Activated CD4-positive, alpha-beta T cell treated with anti-CD3 and anti-CD28 coated beads, Interleukin-2, amount 10 ng/mL, durations not matched to agents 7 days and 5 days (primary cell): ENCODE measurements around the gene BOLA1. TPM values are rescaled to one million over a fixed set of nuclear protein-coding genes. Genes with fewer than 3 reads are reported as not detected.
"Not testable (repeated sequence)": the region's sequence is repeated elsewhere in the genome, so short reads cannot be mapped to it uniquely, and the experiment has no call there.

ENCODE experiments used
- CTCF ChIA-PET: fragments of 350-600 bp; sonication (Branson Sonifier 250); formaldehyde crosslinking; loops from one replicate; lab custom pipeline; 2021; ENCODE audit warnings: antibody characterized with exemption; lab: Charles Lee
- POLR2A ChIA-PET: fragments of 350-600 bp; sonication (Branson Sonifier 250); formaldehyde crosslinking; loops from one replicate; lab custom pipeline; 2021; ENCODE audit warnings: antibody characterized with exemption; lab: Charles Lee
- DNase-seq: peaks from one replicate; pipeline ENCODE4 v3.0.0-alpha.2; 2020
- H3K27ac Mint-ChIP-seq: one replicate; pipeline ENCODE4 v1.8.0; 2021; ENCODE audit warnings: mild to moderate bottlenecking, moderate library complexity, mixed read lengths
- H3K27me3 Mint-ChIP-seq: one replicate; pipeline ENCODE4 v1.8.0; 2021; ENCODE audit warnings: mixed read lengths
- H3K36me3 Mint-ChIP-seq: one replicate; pipeline ENCODE4 v1.8.0; 2021; ENCODE audit warnings: low read depth, mixed read lengths
- H3K4me1 Mint-ChIP-seq: one replicate; pipeline ENCODE4 v1.8.0; 2021; ENCODE audit warnings: mixed read lengths
- H3K4me3 Mint-ChIP-seq: one replicate; pipeline ENCODE4 v1.8.0; 2021; ENCODE audit warnings: mild to moderate bottlenecking, moderate library complexity, mixed read lengths
- H3K9me3 Mint-ChIP-seq: one replicate; pipeline ENCODE4 v1.8.0; 2021; ENCODE audit warnings: mixed read lengths
- total RNA-seq, 2 experiments: library from RNA; stranded (reverse); gene quantifications; one replicate each; pipeline ENCODE4 v1.2.3, GENCODE V29; 2021

BOLA1 gene
- total RNA-seq, 2 experiments from 2014 or later: 20.3 to 20.6 TPM

- no peak for DNase-seq
- CTCF ChIA-PET: interaction anchor here (0.9 kb wide), 1 partner anchor 25 kb away, joined by 3 read pairs; no protein-coding TSS in a partner anchor
- Mint-ChIP-seq H3K4me3 (no peak overlapping the region), H3K9me3 (no peaks in the 10 kb centered on the region), H3K4me1 (peaks cover 31% of the 10 kb centered on the region), H3K27me3 (no peaks in the 10 kb centered on the region), H3K27ac (peak overlapping the region; percentile 78), H3K36me3 (no peaks in the 10 kb centered on the region)
- POLR2A ChIA-PET: interaction anchor here (1.0 kb wide), 1 partner anchor 50 kb away, joined by 5 read pairs; a partner anchor contains a TSS
Observed at GRCh38 chr1:149936992-149937705, 37.8 kb downstream of the BOLA1 start.

- Mint-ChIP-seq H3K36me3 (no peaks in the 10 kb centered on the region), H3K27me3 (no peaks in the 10 kb centered on the region), H3K4me1 (peaks cover 32% of the 10 kb centered on the region), H3K27ac (peak overlapping the region; percentile 78), H3K9me3 (no peaks in the 10 kb centered on the region), H3K4me3 (no peak overlapping the region)
- peak; percentile 22 for DNase-seq
- ChIA-PET CTCF (interaction anchor here (0.9 kb wide), 1 partner anchor 25 kb away, joined by 3 read pairs; no protein-coding TSS in a partner anchor), POLR2A (interaction anchor here (1.0 kb wide), 1 partner anchor 50 kb away, joined by 5 read pairs; a partner anchor contains a TSS)
Observed at GRCh38 chr1:149937759-149938158, 38.4 kb downstream of the BOLA1 start.

GRCh38 chr1:149938668-149939003 lies 39.3 kb downstream of the BOLA1 start:
- POLR2A ChIA-PET: interaction anchor here (0.6 to 1.0 kb wide), 3 partner anchors 28 to 52 kb away, joined by 3 to 6 read pairs (median 3); a partner anchor contains a TSS
- H3K27me3 Mint-ChIP-seq, H3K9me3 Mint-ChIP-seq, DNase-seq, H3K4me3 Mint-ChIP-seq, H3K36me3 Mint-ChIP-seq: not testable (repeated sequence)
- Mint-ChIP-seq H3K27ac (peak overlapping the region; percentile 58), H3K4me1 (peaks cover 38% of the 10 kb centered on the region)
- CTCF ChIA-PET: interaction anchor here (0.5 to 1.0 kb wide), 3 partner anchors 9 to 51 kb away, joined by 3 to 4 read pairs (median 3); a partner anchor contains a TSS

- Mint-ChIP-seq H3K36me3 (peaks cover 5% of the 10 kb centered on the region), H3K27me3 (no peaks in the 10 kb centered on the region), H3K4me1 (peaks cover 38% of the 10 kb centered on the region), H3K9me3 (no peaks in the 10 kb centered on the region), H3K27ac (peak overlapping the region; percentile 50), H3K4me3 (no peak overlapping the region)
- DNase-seq: no peak
- ChIA-PET POLR2A (no interaction called here), CTCF (interaction anchor here (0.6 kb wide), 1 partner anchor 238 kb away, joined by 3 read pairs; no protein-coding TSS in a partner anchor)
Observed at GRCh38 chr1:149940427-149940826, 41.1 kb downstream of the BOLA1 start.

- Mint-ChIP-seq H3K4me3 (no peak overlapping the region), H3K27me3 (no peaks in the 10 kb centered on the region), H3K4me1 (peaks cover 30% of the 10 kb centered on the region), H3K36me3 (peaks cover 8% of the 10 kb centered on the region), H3K9me3 (no peaks in the 10 kb centered on the region), H3K27ac (no peak overlapping the region)
- ChIA-PET CTCF (interaction anchor here (1.3 to 1.5 kb wide), 2 partner anchors 50 to 53 kb away, joined by 3 to 5 read pairs; no protein-coding TSS in a partner anchor), POLR2A (no interaction called here)
- DNase-seq: no peak
Observed at GRCh38 chr1:149942207-149942606, 42.8 kb downstream of the BOLA1 start.

GRCh38 chr1:149942885-149943284 lies 43.5 kb downstream of the BOLA1 start:
- no peak for DNase-seq
- H3K9me3 Mint-ChIP-seq: no peaks in the 10 kb centered on the region
- peaks cover 24% of the 10 kb centered on the region for H3K4me1 Mint-ChIP-seq
- H3K27me3 Mint-ChIP-seq: no peaks in the 10 kb centered on the region
- H3K27ac Mint-ChIP-seq: no peak overlapping the region
- H3K36me3 Mint-ChIP-seq: peaks cover 8% of the 10 kb centered on the region
- H3K4me3 Mint-ChIP-seq: no peak overlapping the region
- CTCF ChIA-PET: interaction anchor here (1.3 kb wide), 1 partner anchor 49 kb away, joined by 5 read pairs; no protein-coding TSS in a partner anchor
- POLR2A ChIA-PET: no interaction called here

GRCh38 chr1:149945206-149945605 lies 45.8 kb downstream of the BOLA1 start:
- no peak for DNase-seq
- Mint-ChIP-seq H3K4me1 (peaks cover 6% of the 10 kb centered on the region), H3K27me3 (no peaks in the 10 kb centered on the region), H3K36me3 (peaks cover 8% of the 10 kb centered on the region), H3K9me3 (no peaks in the 10 kb centered on the region), H3K4me3 (no peak overlapping the region), H3K27ac (no peak overlapping the region)
- CTCF ChIA-PET: no interaction called here
- POLR2A ChIA-PET: no interaction called here

- Mint-ChIP-seq H3K36me3 (peaks cover 6% of the 10 kb centered on the region), H3K4me1 (no peaks in the 10 kb centered on the region)
- POLR2A ChIA-PET: no interaction called here
Observed at GRCh38 chr1:149949911-149950310, 50.5 kb downstream of the BOLA1 start.

More at GRCh38 chr1:149949911-149950310, 50.5 kb downstream of the BOLA1 start:
- no peak overlapping the region for H3K4me3 Mint-ChIP-seq
- H3K27me3 Mint-ChIP-seq: no peaks in the 10 kb centered on the region
- no peaks in the 10 kb centered on the region for H3K9me3 Mint-ChIP-seq
- H3K27ac Mint-ChIP-seq: no peak overlapping the region
- CTCF ChIA-PET: interaction anchor here (0.6 to 0.8 kb wide), 2 partner anchors 12 to 184 kb away, joined by 3 read pairs; no protein-coding TSS in a partner anchor
- DNase-seq: no peak

Other genes with a start within 250 kb of the BOLA1 start
- not detected for gene FCGR1A, start 116.9 kb upstream of the BOLA1 start, total RNA-seq
- 1 to 10 TPM; 7.5 to 7.7 TPM for gene SV2A, start 18.3 kb downstream of the BOLA1 start, total RNA-seq
- 100 to 1,000 TPM in 1 of 2 experiments, 10 to 100 TPM in 1; 90.2 to 101 TPM for gene SF3B4, start 28.2 kb downstream of the BOLA1 start, total RNA-seq
- 1 to 10 TPM; 2.1 to 2.8 TPM for gene MTMR11, start 37.3 kb downstream of the BOLA1 start, total RNA-seq
- 10 to 100 TPM in 1 of 2 experiments, 1 to 10 TPM in 1; 9.9 to 10.6 TPM for gene OTUD7B, start 111.2 kb downstream of the BOLA1 start, total RNA-seq
- gene VPS45, start 168.2 kb downstream of the BOLA1 start, total RNA-seq: 10 to 100 TPM; 34.1 to 38.1 TPM